Suppressor macrophage treated with lipopolysaccharide for 4 hours (primary cell): Measurements from ENCODE around the gene ARID2.

Source experiments
- DNase-seq: peaks from one replicate; pipeline ENCODE4 v3.0.0-alpha.2; 2020

The ARID2 gene

GRCh38 chr12:45763381-45763780 is 33.9 kb downstream of the ARID2 start:
- DNase-seq: no peak

- DNase-seq: no peak
These were observed 38.7 kb downstream of the ARID2 start for GRCh38 chr12:45768194-45768593.

DNA sequence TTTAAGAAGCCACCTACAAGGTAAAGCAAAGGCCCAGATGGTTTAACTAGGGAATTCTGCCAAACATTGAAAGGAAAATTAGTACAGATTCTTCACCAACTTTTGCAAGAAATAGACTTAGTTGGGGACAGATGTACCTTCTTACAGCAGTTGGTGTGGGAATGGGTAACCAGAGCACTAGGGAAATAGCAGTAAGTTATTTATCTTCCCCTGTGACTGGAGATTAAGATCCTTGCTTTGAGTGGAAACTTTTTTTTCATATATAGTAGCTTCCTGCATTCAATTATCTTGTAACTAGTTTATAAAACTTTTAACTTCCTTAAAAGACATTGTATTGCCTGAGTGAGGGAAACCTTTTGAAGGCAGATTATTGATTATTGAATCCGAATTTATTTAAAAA is 44.2 kb downstream of the ARID2 start:
- no peak for DNase-seq

DNA sequence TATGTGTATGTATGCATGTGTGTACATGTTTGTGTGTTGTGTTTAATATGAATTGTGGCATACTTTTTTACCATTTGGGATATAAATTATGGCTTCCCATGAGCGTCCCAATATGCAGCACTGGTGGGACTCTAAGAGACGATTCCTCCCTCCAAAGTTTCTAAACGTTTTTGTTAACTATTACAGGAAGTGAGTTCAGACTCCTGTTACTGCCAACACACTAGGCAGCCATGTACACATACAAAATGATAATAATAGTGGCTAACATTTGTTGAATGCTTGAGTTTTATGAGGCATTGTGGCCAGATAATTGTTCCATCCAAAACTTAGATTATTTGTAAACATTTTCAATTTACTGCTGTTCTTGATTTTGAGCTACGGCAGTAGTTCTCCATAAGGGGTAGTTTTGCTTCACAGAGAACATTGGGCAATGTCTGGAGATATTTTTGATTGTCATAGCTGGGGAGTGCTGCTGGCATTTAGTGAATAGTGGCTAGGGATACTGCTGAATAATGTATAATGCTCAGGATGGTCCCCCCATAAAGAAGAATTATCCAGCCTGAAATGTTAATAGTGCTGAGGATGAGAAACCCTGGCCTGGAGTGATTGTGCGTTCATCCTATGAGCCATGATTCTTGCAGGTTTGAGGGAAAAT is 45.1 kb downstream of the ARID2 start:
- peak; percentile 3 for DNase-seq

GRCh38 chr12:45775465-45775864 is 46.0 kb downstream of the ARID2 start:
- DNase-seq: no peak

GRCh38 chr12:45775964-45776363 is 46.5 kb downstream of the ARID2 start:
- DNase-seq: no peak

GRCh38 chr12:45779936-45780335 is 50.4 kb downstream of the ARID2 start:
- no peak for DNase-seq

GRCh38 chr12:45781080-45781479 is 51.6 kb downstream of the ARID2 start:
- DNase-seq: no peak

DNA sequence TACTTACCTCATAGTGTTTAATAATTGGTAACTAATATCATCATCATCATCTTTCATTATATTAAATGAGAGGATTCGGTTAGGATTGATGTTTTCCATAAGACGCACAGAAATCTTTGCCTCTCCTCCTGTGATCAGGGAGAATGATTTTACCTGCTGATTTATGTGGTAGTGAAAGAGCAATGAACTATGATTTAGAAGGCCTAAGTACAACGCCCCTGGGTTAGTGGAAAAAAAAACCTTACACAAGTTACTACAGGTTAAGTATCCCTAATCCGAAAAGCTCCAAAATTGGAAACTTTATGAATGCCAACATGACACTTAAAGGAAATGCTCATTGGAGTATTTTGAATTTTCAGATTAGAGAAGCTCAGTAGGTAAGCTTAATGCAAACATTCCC is 55.8 kb downstream of the ARID2 start:
- DNase-seq: no peak

DNA sequence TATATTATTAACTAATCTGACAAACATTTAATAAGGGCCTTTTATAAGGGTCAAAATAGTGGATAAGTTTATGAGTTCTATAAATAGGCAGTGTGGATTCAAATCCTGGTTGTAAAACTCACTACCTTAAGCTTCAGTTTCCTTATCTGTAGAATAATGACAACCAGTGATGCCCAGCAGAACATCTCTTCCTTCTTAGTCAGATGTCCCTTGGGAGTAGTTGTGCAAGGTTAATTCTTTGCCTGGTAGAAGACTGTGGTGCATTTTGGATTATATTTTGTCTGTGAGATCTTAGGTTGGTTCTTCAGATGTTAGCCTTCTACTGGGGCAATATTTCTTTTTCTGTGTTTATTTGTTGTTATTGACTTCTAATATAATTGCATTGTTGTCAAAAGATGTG is 59.5 kb downstream of the ARID2 start:
- peak; percentile 7 for DNase-seq

DNA sequence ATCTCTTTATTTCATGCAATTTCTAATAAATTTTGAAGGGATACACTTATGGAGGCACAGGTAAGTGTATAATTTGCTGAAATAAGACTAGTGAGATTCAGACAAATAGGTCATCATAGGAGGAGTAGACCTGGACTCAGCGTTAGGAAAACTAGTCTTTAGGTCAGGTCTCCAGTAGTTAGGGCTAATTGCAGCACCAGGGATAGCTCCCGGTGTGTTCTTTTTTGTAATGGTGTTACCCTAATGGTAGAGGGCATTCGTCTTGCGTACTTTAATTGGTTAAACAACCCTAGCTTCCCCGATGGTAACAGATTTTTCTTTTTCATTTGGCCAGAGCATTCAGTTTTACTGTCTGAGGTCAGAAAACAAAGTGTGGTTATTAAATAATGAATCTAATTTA is 64.9 kb downstream of the ARID2 start:
- DNase-seq: no peak

DNA sequence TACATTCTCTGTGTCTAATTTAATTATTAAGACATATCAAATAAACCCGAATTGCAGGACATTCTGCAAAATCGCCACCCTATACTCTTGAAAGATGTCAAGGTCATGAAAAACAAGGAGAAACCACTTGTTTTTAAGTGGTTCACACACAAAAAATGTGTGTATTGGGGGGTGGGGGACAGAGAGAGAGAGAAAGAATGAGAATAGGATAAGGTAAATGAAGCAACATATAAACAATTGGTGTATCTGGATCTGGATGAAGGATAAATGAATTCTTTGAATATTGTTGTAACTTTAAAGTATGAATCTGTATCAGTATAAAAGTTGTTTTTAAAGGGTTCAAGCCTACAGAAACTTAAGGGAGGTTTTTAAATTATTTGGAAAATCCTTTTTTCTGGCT is 72.1 kb downstream of the ARID2 start:
- no peak for DNase-seq

- DNase-seq: no peak
These were observed 73.6 kb downstream of the ARID2 start for GRCh38 chr12:45803111-45803510.

- DNase-seq: no peak
These were observed 87.1 kb downstream of the ARID2 start for GRCh38 chr12:45816652-45817051.

DNA sequence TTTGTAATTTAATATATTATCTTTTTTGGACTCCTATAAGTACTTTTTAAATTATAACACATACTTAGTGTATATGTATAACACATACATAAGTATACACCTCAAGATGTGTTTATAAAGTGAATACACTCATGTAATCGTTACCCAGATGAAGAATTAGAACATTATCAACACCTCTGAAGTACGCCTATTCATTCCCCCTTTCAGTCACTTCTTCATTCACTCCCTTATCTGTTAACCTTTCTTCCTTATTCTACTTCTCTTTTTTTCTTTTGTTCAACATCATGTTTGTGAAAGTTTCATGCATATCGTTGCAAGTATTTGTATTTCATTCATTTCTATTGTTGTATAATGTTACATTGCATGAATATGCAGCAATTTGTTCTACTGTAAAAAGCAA is 98.5 kb downstream of the ARID2 start:
- DNase-seq: peak; percentile 3

DNA sequence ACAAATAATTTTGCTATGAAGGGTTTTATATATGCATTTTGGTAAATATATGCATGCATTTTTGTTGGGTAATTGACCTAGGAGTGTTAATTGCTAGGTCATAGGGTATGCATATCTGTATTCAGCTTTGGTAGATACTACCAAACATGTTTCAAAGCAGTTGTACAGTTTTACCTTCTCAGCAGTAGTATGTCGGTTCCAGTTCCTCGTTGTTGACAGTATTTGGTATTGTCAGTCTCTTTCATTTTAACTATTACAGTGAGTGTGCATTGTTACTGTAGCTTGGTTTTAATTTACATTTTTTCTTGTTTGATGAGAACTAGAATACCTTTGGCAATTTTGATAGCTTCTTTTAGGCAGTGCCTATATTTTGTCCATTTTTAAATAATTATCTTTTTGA is 98.9 kb downstream of the ARID2 start:
- DNase-seq: peak; percentile 11

DNA sequence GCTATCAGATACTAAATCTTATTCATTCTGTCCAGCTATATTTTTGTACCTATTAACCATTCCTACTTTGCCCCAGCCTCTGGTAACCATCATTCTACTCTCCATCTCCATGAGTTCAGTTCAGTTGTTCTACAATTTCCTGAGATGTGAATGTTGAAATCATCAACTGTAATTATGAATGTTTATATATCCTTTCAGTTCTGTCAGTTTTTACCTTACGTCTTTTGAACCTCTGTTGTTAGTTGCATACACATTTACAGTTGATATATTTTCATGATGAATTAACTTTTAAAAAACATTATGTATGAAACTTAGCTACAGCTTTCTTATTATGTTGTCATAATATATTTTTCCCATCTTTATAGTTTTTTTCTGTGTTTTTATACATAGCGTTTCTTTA is 102.1 kb downstream of the ARID2 start:
- DNase-seq: no peak

- no peak for DNase-seq
These were observed 103.9 kb downstream of the ARID2 start for GRCh38 chr12:45833401-45833800.

DNA sequence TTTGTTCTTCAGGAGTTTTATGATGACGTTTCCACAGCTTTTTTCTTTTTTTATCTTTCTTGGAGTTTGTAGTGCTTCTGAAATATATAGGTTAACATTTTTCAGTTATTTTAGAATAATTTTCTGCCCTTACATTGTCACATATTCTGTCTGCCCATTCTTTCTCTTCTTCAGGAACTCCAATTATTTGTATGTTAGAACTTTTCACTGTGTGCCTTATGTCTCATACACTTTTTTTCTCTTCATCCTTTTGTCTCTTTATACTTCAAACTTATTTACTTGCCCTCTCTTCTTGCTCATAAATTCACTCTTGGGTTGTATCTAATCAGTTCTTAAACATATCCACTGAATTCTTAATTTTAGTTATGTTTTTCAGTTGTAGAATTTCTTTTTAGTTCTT is 105.3 kb downstream of the ARID2 start:
- DNase-seq: no peak

- no peak for DNase-seq
These were observed 110.4 kb downstream of the ARID2 start for GRCh38 chr12:45839917-45840316.

- no peak for DNase-seq
These were observed 119.8 kb downstream of the ARID2 start for GRCh38 chr12:45849289-45849688.

GRCh38 chr12:45850302-45850701 is 120.8 kb downstream of the ARID2 start:
- DNase-seq: no peak

DNA sequence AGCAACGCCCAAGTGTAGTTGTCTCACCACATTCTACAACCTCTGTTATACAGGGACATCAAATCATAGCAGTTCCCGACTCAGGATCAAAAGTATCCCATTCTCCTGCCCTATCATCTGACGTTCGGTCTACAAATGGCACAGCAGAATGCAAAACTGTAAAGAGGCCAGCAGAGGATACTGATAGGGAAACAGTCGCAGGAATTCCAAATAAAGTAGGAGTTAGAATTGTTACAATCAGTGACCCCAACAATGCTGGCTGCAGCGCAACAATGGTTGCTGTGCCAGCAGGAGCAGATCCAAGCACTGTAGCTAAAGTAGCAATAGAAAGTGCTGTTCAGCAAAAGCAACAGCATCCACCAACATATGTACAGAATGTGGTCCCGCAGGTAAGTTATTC is 123.0 kb downstream of the ARID2 start:
- DNase-seq: no peak

- DNase-seq: no peak
These were observed 124.0 kb downstream of the ARID2 start for GRCh38 chr12:45853550-45853949.

- no peak for DNase-seq
These were observed 133.8 kb downstream of the ARID2 start for GRCh38 chr12:45863332-45863731.

DNA sequence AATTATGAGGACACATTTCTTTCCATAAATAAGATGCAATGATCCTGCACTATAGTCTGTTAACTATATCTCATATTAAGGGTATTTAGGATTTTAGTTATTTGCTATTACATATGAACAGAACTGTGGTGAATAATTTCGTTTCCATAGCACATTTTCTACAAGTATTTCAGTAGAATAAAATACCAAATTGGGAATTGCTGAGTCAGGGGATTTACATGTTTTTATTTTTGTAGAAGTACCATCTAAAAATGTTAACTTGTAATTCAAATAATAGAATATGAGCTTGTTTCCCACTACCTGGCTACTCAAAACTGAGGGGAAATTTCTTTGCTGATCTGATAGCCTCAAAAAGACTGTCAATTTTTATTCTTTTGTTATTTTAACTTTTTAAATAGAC is 136.8 kb downstream of the ARID2 start:
- DNase-seq: no peak
